IMR-90 (cell line): ENCODE results near the gene TMCO1. TPM values are rescaled to one million over a fixed set of nuclear protein-coding genes. Genes with fewer than 3 reads are reported as not detected.

ENCODE experiments used
- ATAC-seq: fragments of 200-7000 bp; cut with Tn5 transposase; 2 replicates; pipeline ENCODE4 v1.9.1; 2020; ENCODE audit warnings: low read depth, mild to moderate bottlenecking, moderate library complexity
- BruUV-seq: library from RNA; stranded (reverse); fragments of 400-500 nt; replicated peaks from 2 replicates; lab custom pipeline; 2021; lab: Mats Ljungman, UMichigan
- CTCF ChIA-PET: fragments of 300-600 bp; formaldehyde crosslinking; extraction: SDS; loops from one replicate; lab custom pipeline; 2021; ENCODE audit warnings: antibody characterized with exemption; lab: Yijun Ruan, JAX
- POLR2A ChIA-PET: fragments of 300-600 bp; sonication (Branson Sonifier 250); formaldehyde crosslinking; loops from one replicate; lab custom pipeline; 2022; ENCODE audit warnings: antibody characterized with exemption; ENCODE audit not compliant: unreplicated experiment; lab: Charles Lee
- DNase-seq: peaks from one replicate; pipeline ENCODE4 v3.0.0; 2013
- H2AFZ ChIP-seq: replicated peaks from 2 replicates; pipeline ENCODE3; 2013; ENCODE audit warnings: low read length, mild to moderate bottlenecking; ENCODE audit not compliant: poor library complexity
- H2AK5ac ChIP-seq: 2 replicates; pipeline ENCODE4 v1.6.1; 2013; ENCODE audit warnings: low read depth, low read length, inconsistent platforms
- H2AK9ac ChIP-seq: replicated peaks from 2 replicates; pipeline ENCODE3; 2013; ENCODE audit warnings: mild to moderate bottlenecking, low read depth, low read length, moderate library complexity; ENCODE audit not compliant: poor library complexity
- H2BK120ac ChIP-seq: 2 replicates; pipeline ENCODE4 v1.6.1; 2013; ENCODE audit warnings: low read depth, low read length, inconsistent platforms
- H2BK15ac ChIP-seq: 3 replicates; pipeline ENCODE4 v1.6.1; 2013; ENCODE audit warnings: low read depth, low read length, inconsistent platforms
- H2BK20ac ChIP-seq: 2 replicates; pipeline ENCODE4 v1.6.1; 2013; ENCODE audit warnings: low read depth, mild to moderate bottlenecking, inconsistent platforms, low read length, moderate library complexity
- H2BK5ac ChIP-seq: 2 replicates; pipeline ENCODE4 v1.6.1; 2013; ENCODE audit warnings: mild to moderate bottlenecking, low read depth, low read length, inconsistent platforms; ENCODE audit not compliant: poor library complexity, severe bottlenecking
- H3K14ac ChIP-seq: replicated peaks from 2 replicates; pipeline ENCODE4 v1.6.1; 2013; ENCODE audit warnings: low read depth, low read length, inconsistent platforms
- H3K18ac ChIP-seq: 2 replicates; pipeline ENCODE4 v1.6.1; 2013; ENCODE audit warnings: low read depth, low read length, control low read depth
- H3K23ac ChIP-seq: 2 replicates; pipeline ENCODE4 v1.6.1; 2013; ENCODE audit warnings: low read depth, low read length, inconsistent platforms
- H3K27ac ChIP-seq: 2 replicates; pipeline ENCODE4 v1.5.1; 2013; ENCODE audit warnings: mild to moderate bottlenecking, control low read depth, low read length; ENCODE audit not compliant: insufficient read depth
- H3K27me3 ChIP-seq: 2 replicates; pipeline ENCODE4 v1.6.1; 2013; ENCODE audit warnings: low read length; ENCODE audit not compliant: control insufficient read depth, insufficient read depth
- H3K36me3 ChIP-seq: 2 replicates; pipeline ENCODE4 v1.6.1; 2013; ENCODE audit warnings: low read length, mixed read lengths; ENCODE audit not compliant: control insufficient read depth, insufficient read depth
- H3K4ac ChIP-seq: 2 replicates; pipeline ENCODE4 v1.6.1; 2013; ENCODE audit warnings: low read depth, low read length, inconsistent platforms
- H3K4me1 ChIP-seq: 2 replicates; pipeline ENCODE4 v1.6.1; 2013; ENCODE audit warnings: low read length, mixed read lengths; ENCODE audit not compliant: control insufficient read depth, insufficient read depth
- H3K4me2 ChIP-seq: 2 replicates; pipeline ENCODE4 v1.6.1; 2013; ENCODE audit warnings: low read depth, mild to moderate bottlenecking, control low read depth, low read length, moderate library complexity
- H3K4me3 ChIP-seq: 2 replicates; pipeline ENCODE4 v1.5.1; 2013; ENCODE audit warnings: low read depth, mild to moderate bottlenecking, control low read depth, low read length, moderate library complexity; ENCODE audit not compliant: insufficient read depth
- H3K56ac ChIP-seq: 2 replicates; pipeline ENCODE4 v1.6.1; 2013; ENCODE audit warnings: low read length, inconsistent platforms; ENCODE audit not compliant: insufficient read depth; ENCODE audit errors: extremely low read depth
- H3K79me1 ChIP-seq, 2 experiments: 2 replicates each; pipeline ENCODE4 v1.6.1; 2013; ENCODE audit warnings: low read length in 2 of 2, inconsistent platforms in 1 of 2, low read depth in 1 of 2
- H3K9ac ChIP-seq: 2 replicates; pipeline ENCODE4 v1.6.1; 2013; ENCODE audit warnings: low read depth, low read length, control low read depth
- H3K9me1 ChIP-seq: 2 replicates; pipeline ENCODE4 v1.6.1; 2013; ENCODE audit warnings: low read length, inconsistent platforms; ENCODE audit not compliant: insufficient read depth
- H3K9me3 ChIP-seq: 2 replicates; pipeline ENCODE4 v1.6.1; 2013; ENCODE audit warnings: low read length; ENCODE audit not compliant: control insufficient read depth, insufficient read depth
- H4K20me1 ChIP-seq: 2 replicates; pipeline ENCODE4 v1.6.1; 2013; ENCODE audit warnings: low read length, inconsistent platforms; ENCODE audit not compliant: insufficient read depth
- H4K5ac ChIP-seq: 2 replicates; pipeline ENCODE4 v1.6.1; 2013; ENCODE audit warnings: mild to moderate bottlenecking, low read depth, low read length, control low read depth
- H4K8ac ChIP-seq, 2 experiments: 2 replicates each; pipeline ENCODE4 v1.6.1; 2013; ENCODE audit warnings: low read depth in 2 of 2, low read length in 2 of 2, control low read depth in 1 of 2, inconsistent platforms in 1 of 2
- H4K91ac ChIP-seq: 2 replicates; pipeline ENCODE4 v1.6.1; 2013; ENCODE audit warnings: low read depth, low read length, inconsistent platforms; ENCODE audit not compliant: insufficient read depth
- BHLHE40 ChIP-seq: fragments of 150-350 bp; IDR thresholded peaks from 2 replicates; pipeline ENCODE4 v1.6.1; 2016; ENCODE audit warnings: mild to moderate bottlenecking, low read depth, low read length
- CEBPB ChIP-seq: IDR thresholded peaks from 2 replicates; pipeline ENCODE4 v1.6.1; 2012; ENCODE audit warnings: low read depth, low read length, improper control_type of control experiment
- CHD1 ChIP-seq: IDR thresholded peaks from 2 replicates; pipeline ENCODE4 v1.6.1; 2012; ENCODE audit warnings: low read depth, low read length, improper control_type of control experiment
- FOS ChIP-seq: fragments of 150-350 bp; IDR thresholded peaks from 2 replicates; pipeline ENCODE4 v1.6.1; 2016; ENCODE audit warnings: low read depth, low read length
- MAFK ChIP-seq: IDR thresholded peaks from 2 replicates; pipeline ENCODE4 v1.6.1; 2012; ENCODE audit warnings: low read depth, low read length, improper control_type of control experiment
- MAZ ChIP-seq: IDR thresholded peaks from 2 replicates; pipeline ENCODE4 v1.6.1; 2012; ENCODE audit warnings: low read depth, mild to moderate bottlenecking, low read length, improper control_type of control experiment, moderate library complexity, borderline replicate concordance
- MXI1 ChIP-seq: IDR thresholded peaks from 2 replicates; pipeline ENCODE4 v1.6.1; 2012; ENCODE audit warnings: low read depth, mild to moderate bottlenecking, low read length, moderate library complexity, borderline replicate concordance
- NFE2L2 ChIP-seq: fragments of 150-350 bp; IDR thresholded peaks from 2 replicates; pipeline ENCODE4 v1.6.1; 2016; ENCODE audit warnings: low read depth, mild to moderate bottlenecking, low read length
- POLR2A ChIP-seq: IDR thresholded peaks from 2 replicates; pipeline ENCODE4 v1.6.1; 2012; ENCODE audit warnings: mild to moderate bottlenecking, low read depth, low read length
- RAD21 ChIP-seq: IDR thresholded peaks from 2 replicates; pipeline ENCODE4 v1.6.1; 2012; ENCODE audit warnings: low read length, improper control_type of control experiment
- RCOR1 ChIP-seq: IDR thresholded peaks from 2 replicates; pipeline ENCODE4 v1.6.1; 2012; ENCODE audit warnings: mild to moderate bottlenecking, low read length, improper control_type of control experiment; ENCODE audit not compliant: insufficient replicate concordance
- RFX5 ChIP-seq: IDR thresholded peaks from 2 replicates; pipeline ENCODE4 v1.8.0; 2012; ENCODE audit warnings: low read depth, mild to moderate bottlenecking, low read length, moderate library complexity
- SMC3 ChIP-seq: fragments of 150-350 bp; IDR thresholded peaks from 2 replicates; pipeline ENCODE4 v1.6.1; 2016; ENCODE audit warnings: low read depth, mild to moderate bottlenecking, antibody characterized with exemption, low read length, moderate library complexity
- WGBS, 2 experiments: methylation state at CpG; one replicate each; pipeline versions ENCODE4 v1.1.5 to v1.1.7; 2013; ENCODE audit warnings: missing lambda C conversion rate in 2 of 2; ENCODE audit not compliant: insufficient read length in 1 of 2; ENCODE audit errors: extremely low coverage in 2 of 2; 5-methylcytosine and 5-hydroxymethylcytosine counted together
- dilution Hi-C: fragments of 300-500 bp; cut with HindIII; formaldehyde crosslinking; loops from one replicate; pipeline ENCODE4 v1.14.3; 2018; ENCODE audit warnings: low sequenced_read_pairs; ENCODE audit not compliant: unreplicated experiment
- in situ Hi-C: fragments of 300-500 bp; cut with MboI; formaldehyde crosslinking; loops from 3 replicates; pipeline ENCODE4 v1.14.3; 2019; ENCODE audit warnings: low sequenced_read_pairs, inconsistent platforms, mixed read lengths
- intact Hi-C: fragments of 100-400 bp; cut with micrococcal nuclease; formaldehyde crosslinking; loops from 2 replicates; pipeline ENCODE4 v1.10.0; 2022
- polyA plus RNA-seq, 3 experiments: library from polyadenylated mRNA; depleted of rRNA; stranded (reverse); fragments of >200 nt; gene quantifications; 2 replicates each; pipeline ENCODE4 v1.2.3, GENCODE V29; 2012; ENCODE audit warnings: low replicate concordance in 1 of 3
- total RNA-seq: library from RNA; depleted of rRNA; stranded (reverse); fragments of >200 nt; gene quantifications from 2 replicates; pipeline ENCODE4 v1.2.3, GENCODE V29; 2012
- TF ChIP-seq, protein P1 (sequence below): conservative IDR thresholded peaks from 2 replicates; pipeline ENCODE4 v1.5.1; 2012; ENCODE audit warnings: mild to moderate bottlenecking, low read depth, low read length, improper control_type of control experiment
- TF ChIP-seq, protein P2 (sequence below): fragments of 150-350 bp; IDR thresholded peaks from 2 replicates; pipeline ENCODE4 v1.6.1; 2017; ENCODE audit warnings: mild to moderate bottlenecking, antibody characterized with exemption, low read length, low read depth
- TF ChIP-seq, protein P3 (sequence below): fragments of 150-350 bp; IDR thresholded peaks from 2 replicates; pipeline ENCODE4 v1.6.1; 2016; ENCODE audit warnings: low read depth, mild to moderate bottlenecking, low read length, moderate library complexity, borderline replicate concordance

The TMCO1 gene
- total and polyA plus RNA-seq, 2 of the 4 experiments (the other 2 are of a cell fraction): 86.4 to 113 TPM

DNA sequence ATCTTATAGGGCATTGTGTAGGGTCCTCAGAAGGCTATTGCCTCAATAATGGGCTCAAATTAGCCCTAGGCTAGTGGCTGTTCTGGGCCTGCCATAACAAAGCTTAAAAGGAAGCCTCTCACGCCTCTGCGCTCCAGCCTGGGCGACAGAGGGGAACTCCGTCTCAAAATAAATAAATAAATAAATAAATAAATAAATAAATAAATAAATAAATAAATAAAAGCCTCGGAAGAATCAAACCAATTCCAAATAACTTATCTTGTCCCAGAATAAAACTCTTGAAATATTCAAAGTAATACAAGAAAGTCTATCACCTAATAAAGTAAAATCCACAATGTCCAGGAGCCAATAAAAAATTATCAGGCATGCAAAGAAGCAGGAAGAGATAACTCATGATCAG is 55.9 kb downstream of the TMCO1 start:
- BruUV-seq: no TSS peak
- intact Hi-C loops: no loop called here
- no peaks in the 10 kb centered on the region for H3K36me3 ChIP-seq
- no peak overlapping the region for H4K8ac ChIP-seq
- H3K23ac ChIP-seq: no peak overlapping the region
- H3K56ac ChIP-seq: no peak overlapping the region
- no peak overlapping the region for H2AFZ ChIP-seq
- WGBS, 2 experiments: no CpG with 5 or more reads among the region's 5 CpGs
- no peak overlapping the region for H3K4me2 ChIP-seq
- no peaks in the 10 kb centered on the region for H3K9me3 ChIP-seq
- H2BK20ac ChIP-seq: no peak overlapping the region
- no peak overlapping the region for H3K27ac ChIP-seq
- no peaks in the 10 kb centered on the region for H3K9me1 ChIP-seq
- no peak overlapping the region for H4K5ac ChIP-seq
- dilution Hi-C loops: no loop called here
- TF ChIP-seq FOS: no peak
- TF ChIP-seq, protein P1, sequence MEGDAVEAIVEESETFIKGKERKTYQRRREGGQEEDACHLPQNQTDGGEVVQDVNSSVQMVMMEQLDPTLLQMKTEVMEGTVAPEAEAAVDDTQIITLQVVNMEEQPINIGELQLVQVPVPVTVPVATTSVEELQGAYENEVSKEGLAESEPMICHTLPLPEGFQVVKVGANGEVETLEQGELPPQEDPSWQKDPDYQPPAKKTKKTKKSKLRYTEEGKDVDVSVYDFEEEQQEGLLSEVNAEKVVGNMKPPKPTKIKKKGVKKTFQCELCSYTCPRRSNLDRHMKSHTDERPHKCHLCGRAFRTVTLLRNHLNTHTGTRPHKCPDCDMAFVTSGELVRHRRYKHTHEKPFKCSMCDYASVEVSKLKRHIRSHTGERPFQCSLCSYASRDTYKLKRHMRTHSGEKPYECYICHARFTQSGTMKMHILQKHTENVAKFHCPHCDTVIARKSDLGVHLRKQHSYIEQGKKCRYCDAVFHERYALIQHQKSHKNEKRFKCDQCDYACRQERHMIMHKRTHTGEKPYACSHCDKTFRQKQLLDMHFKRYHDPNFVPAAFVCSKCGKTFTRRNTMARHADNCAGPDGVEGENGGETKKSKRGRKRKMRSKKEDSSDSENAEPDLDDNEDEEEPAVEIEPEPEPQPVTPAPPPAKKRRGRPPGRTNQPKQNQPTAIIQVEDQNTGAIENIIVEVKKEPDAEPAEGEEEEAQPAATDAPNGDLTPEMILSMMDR: no peak
- no peak for TF ChIP-seq NFE2L2
- no peak for TF ChIP-seq MXI1
- no peak for TF ChIP-seq RAD21
- TF ChIP-seq BHLHE40: no peak
- no peak for TF ChIP-seq SMC3
- no peak for TF ChIP-seq RCOR1
- no peak for TF ChIP-seq MAFK
- TF ChIP-seq, protein P2, sequence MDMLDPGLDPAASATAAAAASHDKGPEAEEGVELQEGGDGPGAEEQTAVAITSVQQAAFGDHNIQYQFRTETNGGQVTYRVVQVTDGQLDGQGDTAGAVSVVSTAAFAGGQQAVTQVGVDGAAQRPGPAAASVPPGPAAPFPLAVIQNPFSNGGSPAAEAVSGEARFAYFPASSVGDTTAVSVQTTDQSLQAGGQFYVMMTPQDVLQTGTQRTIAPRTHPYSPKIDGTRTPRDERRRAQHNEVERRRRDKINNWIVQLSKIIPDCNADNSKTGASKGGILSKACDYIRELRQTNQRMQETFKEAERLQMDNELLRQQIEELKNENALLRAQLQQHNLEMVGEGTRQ: no peak
- TF ChIP-seq RFX5: no peak
- no peak for TF ChIP-seq CHD1
- TF ChIP-seq CEBPB: no peak
- no peak for TF ChIP-seq MAZ
- TF ChIP-seq POLR2A: no peak
- TF ChIP-seq, protein P3, sequence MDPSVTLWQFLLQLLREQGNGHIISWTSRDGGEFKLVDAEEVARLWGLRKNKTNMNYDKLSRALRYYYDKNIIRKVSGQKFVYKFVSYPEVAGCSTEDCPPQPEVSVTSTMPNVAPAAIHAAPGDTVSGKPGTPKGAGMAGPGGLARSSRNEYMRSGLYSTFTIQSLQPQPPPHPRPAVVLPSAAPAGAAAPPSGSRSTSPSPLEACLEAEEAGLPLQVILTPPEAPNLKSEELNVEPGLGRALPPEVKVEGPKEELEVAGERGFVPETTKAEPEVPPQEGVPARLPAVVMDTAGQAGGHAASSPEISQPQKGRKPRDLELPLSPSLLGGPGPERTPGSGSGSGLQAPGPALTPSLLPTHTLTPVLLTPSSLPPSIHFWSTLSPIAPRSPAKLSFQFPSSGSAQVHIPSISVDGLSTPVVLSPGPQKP: no peak
- POLR2A ChIA-PET: no interaction called here
- no peak overlapping the region for H4K91ac ChIP-seq
- H2AK5ac ChIP-seq: no peak overlapping the region
- H3K79me1 ChIP-seq: no peaks in the 10 kb centered on the region
- no peak overlapping the region for H2BK15ac ChIP-seq
- no peaks in the 10 kb centered on the region for H4K20me1 ChIP-seq
- H2BK120ac ChIP-seq: no peak overlapping the region
- no peak overlapping the region for H2BK5ac ChIP-seq
- no peak overlapping the region for H3K18ac ChIP-seq
- peaks cover 12% of the 10 kb centered on the region for H3K27me3 ChIP-seq
- H3K9ac ChIP-seq: no peak overlapping the region
- CTCF ChIA-PET: no interaction called here
- no peaks in the 10 kb centered on the region for H3K4me1 ChIP-seq
- DNase-seq (no peak), ATAC-seq (no peak)
- no peak overlapping the region for H3K4ac ChIP-seq
- no peak overlapping the region for H3K14ac ChIP-seq
- no peak overlapping the region for H2AK9ac ChIP-seq
- no peak overlapping the region for H3K4me3 ChIP-seq
- in situ Hi-C loops: no loop called here
